ENCODE results near the gene PLCB1.

The PLCB1 gene

GRCh38 chr20:8573686-8574085 is 441.6 kb downstream of the PLCB1 start:
- no peak overlapping the region for H3K4me3 ChIP-seq (replicated peaks; ENCODE audit: low read depth, low read length)
- no peak for DNase-seq (ENCODE audit: low read depth)
- TF ChIP-seq CTCF (IDR thresholded peaks at IDR 0.05; ENCODE audit: low read length, missing control alignments): no peak

- TF ChIP-seq CTCF (IDR thresholded peaks at IDR 0.05; ENCODE audit: low read length, missing control alignments): no peak
- DNase-seq (ENCODE audit: low read depth): no peak
- H3K4me3 ChIP-seq (replicated peaks; ENCODE audit: low read depth, low read length): no peak overlapping the region
Measured at GRCh38 chr20:8575114-8575513, 443.0 kb downstream of the PLCB1 start.

- no peak for TF ChIP-seq CTCF (IDR thresholded peaks at IDR 0.05; ENCODE audit: low read length, missing control alignments)
- no peak for DNase-seq (ENCODE audit: low read depth)
- no peak overlapping the region for H3K4me3 ChIP-seq (replicated peaks; ENCODE audit: low read depth, low read length)
Measured at GRCh38 chr20:8578161-8578865, 446.2 kb downstream of the PLCB1 start.

GRCh38 chr20:8579035-8579434 is 447.0 kb downstream of the PLCB1 start:
- H3K4me3 ChIP-seq (replicated peaks; ENCODE audit: low read depth, low read length): no peak overlapping the region
- no peak for DNase-seq (ENCODE audit: low read depth)
- TF ChIP-seq CTCF (IDR thresholded peaks at IDR 0.05; ENCODE audit: low read length, missing control alignments): no peak

- no peak for DNase-seq (ENCODE audit: low read depth)
- TF ChIP-seq CTCF (IDR thresholded peaks at IDR 0.05; ENCODE audit: low read length, missing control alignments): no peak
- no peak overlapping the region for H3K4me3 ChIP-seq (replicated peaks; ENCODE audit: low read depth, low read length)
Measured at GRCh38 chr20:8581446-8582183, 449.5 kb downstream of the PLCB1 start.

- no peak overlapping the region for H3K4me3 ChIP-seq (replicated peaks; ENCODE audit: low read depth, low read length)
- DNase-seq (ENCODE audit: low read depth): no peak
- no peak for TF ChIP-seq CTCF (IDR thresholded peaks at IDR 0.05; ENCODE audit: low read length, missing control alignments)
Measured at GRCh38 chr20:8583012-8583565, 451.0 kb downstream of the PLCB1 start.

Data from fibroblast of pulmonary artery (primary cell).